GM04504 (cell line): ENCODE results near the gene SERP2.

ENCODE experiments used
- DNase-seq: peaks from one replicate; pipeline ENCODE4 v3.0.0-alpha.2; 2012; ENCODE audit warnings: low read depth

The SERP2 gene

GRCh38 chr13:44389060-44389666 is 15.5 kb downstream of the SERP2 start:
- DNase-seq = no peak

GRCh38 chr13:44389876-44390275 is 16.3 kb downstream of the SERP2 start:
- no peak for DNase-seq

- DNase-seq = no peak
These were observed 19.8 kb downstream of the SERP2 start for GRCh38 chr13:44393391-44393790.

- DNase-seq = no peak
These were observed 21.0 kb downstream of the SERP2 start for GRCh38 chr13:44394658-44395057.

GRCh38 chr13:44395976-44396694 is 22.5 kb downstream of the SERP2 start:
- DNase-seq = no peak

GRCh38 chr13:44396701-44397580 is 23.3 kb downstream of the SERP2 start:
- DNase-seq = no peak

- no peak for DNase-seq
These were observed 24.2 kb downstream of the SERP2 start for GRCh38 chr13:44397766-44398223.

- no peak for DNase-seq
These were observed 25.0 kb downstream of the SERP2 start for GRCh38 chr13:44398606-44399005.

GRCh38 chr13:44399074-44399473 is 25.4 kb downstream of the SERP2 start:
- no peak for DNase-seq

- DNase-seq = no peak
These were observed 27.1 kb downstream of the SERP2 start for GRCh38 chr13:44400736-44401135.

- DNase-seq = no peak
These were observed 28.0 kb downstream of the SERP2 start for GRCh38 chr13:44401577-44401976.

- DNase-seq = no peak
These were observed 29.3 kb downstream of the SERP2 start for GRCh38 chr13:44402899-44403445.

- no peak for DNase-seq
These were observed 29.9 kb downstream of the SERP2 start for GRCh38 chr13:44403461-44404056.

GRCh38 chr13:44404261-44405132 is 30.9 kb downstream of the SERP2 start:
- DNase-seq = no peak

GRCh38 chr13:44406617-44407016 is 33.0 kb downstream of the SERP2 start:
- DNase-seq = no peak

- DNase-seq = no peak
These were observed 33.8 kb downstream of the SERP2 start for GRCh38 chr13:44407379-44407778.

- DNase-seq = no peak
These were observed 34.3 kb downstream of the SERP2 start for GRCh38 chr13:44407891-44408290.

- DNase-seq = no peak
These were observed 36.0 kb downstream of the SERP2 start for GRCh38 chr13:44409595-44409994.

- DNase-seq = no peak
These were observed 36.8 kb downstream of the SERP2 start for GRCh38 chr13:44410328-44410859.

- no peak for DNase-seq
These were observed 38.2 kb downstream of the SERP2 start for GRCh38 chr13:44411841-44412240.
